ENCODE results near the gene MSANTD2. TPM values are rescaled to one million over a fixed set of nuclear protein-coding genes. Genes with fewer than 3 reads are reported as not detected.
A peak's percentile ranks its signal among the peaks of the same experiment; 100 is the strongest.

MSANTD2 gene
- total and polyA plus RNA-seq, 4 experiments from 2014 or later, result 2.4 to 26.3 (median 15.9) TPM

- Mint-ChIP-seq H3K4me3 (no peak overlapping the region), H3K4me1 (peaks cover 0 to 23% (median 12%) of the 10 kb centered on the region in 4 donors), H3K36me3 (no peaks in the 10 kb centered on the region), H3K9me3 (no peaks in the 10 kb centered on the region), H3K27ac (no peak overlapping the region), H3K27me3 (peaks cover 9 to 10% of the 10 kb centered on the region in 2 donors)
- H3K36me3 ChIP-seq (ENCODE audit: insufficient read depth, low read length), result no peaks in the 10 kb centered on the region
- H3K4me3 ChIP-seq (ENCODE audit: low read length in 2 of 2), result no peak overlapping the region
- DNase-seq, result no peak
- POLR2A ChIA-PET (ENCODE audit: partially characterized antibody), result no interaction called here
- CTCF ChIA-PET (ENCODE audit: partially characterized antibody), result no interaction called here
- intact Hi-C loops (cut with micrococcal nuclease), result no loop called here
- no peaks in the 10 kb centered on the region for H3K27me3 ChIP-seq (ENCODE audit: insufficient read depth, low read length)
- H3K27ac ChIP-seq (ENCODE audit: low read depth, low read length), result no peak overlapping the region
- H3K9me3 ChIP-seq (ENCODE audit: control insufficient read depth in 1 of 2, low read length in 2 of 2), result no peaks in the 10 kb centered on the region
- H3K4me1 ChIP-seq (ENCODE audit: insufficient read depth, low read length), result no peaks in the 10 kb centered on the region
Observed at GRCh38 chr11:124725719-124726105, 74.5 kb downstream of the MSANTD2 start.

GRCh38 chr11:124724979-124725718, 75.1 kb downstream of the MSANTD2 start:
- no peaks in the 10 kb centered on the region for H3K27me3 ChIP-seq (ENCODE audit: insufficient read depth, low read length)
- no peak overlapping the region for H3K27ac Mint-ChIP-seq
- H3K9me3 ChIP-seq (ENCODE audit: control insufficient read depth in 1 of 2, low read length in 2 of 2), result no peaks in the 10 kb centered on the region
- ChIA-PET POLR2A (ENCODE audit: partially characterized antibody) (no interaction called here), CTCF (ENCODE audit: partially characterized antibody) (interaction anchor here (1.0 kb wide), 1 partner anchor 11 kb away, joined by 3 read pairs; no protein-coding TSS in a partner anchor)
- intact Hi-C loops (cut with micrococcal nuclease), result no loop called here
- H3K27ac ChIP-seq (ENCODE audit: low read depth, low read length), result no peak overlapping the region
- H3K36me3 Mint-ChIP-seq, result no peaks in the 10 kb centered on the region
- no peaks in the 10 kb centered on the region for H3K9me3 Mint-ChIP-seq
- H3K4me3 Mint-ChIP-seq, result no peak overlapping the region
- peaks cover 9 to 10% of the 10 kb centered on the region in 2 donors for H3K27me3 Mint-ChIP-seq
- no peaks in the 10 kb centered on the region for H3K4me1 ChIP-seq (ENCODE audit: insufficient read depth, low read length)
- no peaks in the 10 kb centered on the region for H3K36me3 ChIP-seq (ENCODE audit: insufficient read depth, low read length)
- peaks cover 0 to 23% (median 12%) of the 10 kb centered on the region in 4 donors for H3K4me1 Mint-ChIP-seq
- no peak for DNase-seq
- no peak overlapping the region for H3K4me3 ChIP-seq (ENCODE audit: low read length in 2 of 2)

- no peak overlapping the region for H3K4me3 ChIP-seq (ENCODE audit: low read length in 2 of 2)
- ChIA-PET CTCF (ENCODE audit: partially characterized antibody) (no interaction called here), POLR2A (ENCODE audit: partially characterized antibody) (no interaction called here)
- Mint-ChIP-seq H3K4me3 (no peak overlapping the region), H3K27ac (no peak overlapping the region), H3K27me3 (peaks cover 20% of the 10 kb centered on the region in 2 donors), H3K9me3 (peaks cover 0 to 1% (median 0%) of the 10 kb centered on the region in 8 donors), H3K4me1 (peaks cover 14 to 31% (median 22%) of the 10 kb centered on the region in 4 donors), H3K36me3 (no peaks in the 10 kb centered on the region)
- H3K9me3 ChIP-seq (ENCODE audit: control insufficient read depth in 1 of 2, low read length in 2 of 2), result no peaks in the 10 kb centered on the region
- intact Hi-C loops (cut with micrococcal nuclease), result no loop called here
- H3K27me3 ChIP-seq (ENCODE audit: insufficient read depth, low read length), result no peaks in the 10 kb centered on the region
- H3K27ac ChIP-seq (ENCODE audit: low read depth, low read length), result no peak overlapping the region
- peaks cover 13% of the 10 kb centered on the region for H3K4me1 ChIP-seq (ENCODE audit: insufficient read depth, low read length)
- H3K36me3 ChIP-seq (ENCODE audit: insufficient read depth, low read length), result no peaks in the 10 kb centered on the region
- no peak for DNase-seq
Observed at GRCh38 chr11:124722176-124722575, 78.0 kb downstream of the MSANTD2 start.

- H3K27ac ChIP-seq (ENCODE audit: low read depth, low read length), result no peak overlapping the region
- Mint-ChIP-seq H3K4me1 (peaks cover 14 to 20% (median 19%) of the 10 kb centered on the region in 4 donors), H3K36me3 (no peaks in the 10 kb centered on the region), H3K4me3 (no peak overlapping the region), H3K27ac (peak overlapping the region in 1 of 7 donors; percentile 32), H3K27me3 (peaks cover 23% of the 10 kb centered on the region in 2 donors), H3K9me3 (peaks cover 0 to 1% (median 0%) of the 10 kb centered on the region in 8 donors)
- H3K4me1 ChIP-seq (ENCODE audit: insufficient read depth, low read length), result peaks cover 13% of the 10 kb centered on the region
- peaks cover 7% of the 10 kb centered on the region for H3K27me3 ChIP-seq (ENCODE audit: insufficient read depth, low read length)
- ChIA-PET CTCF (ENCODE audit: partially characterized antibody) (no interaction called here), POLR2A (ENCODE audit: partially characterized antibody) (no interaction called here)
- no peak overlapping the region for H3K4me3 ChIP-seq (ENCODE audit: low read length in 2 of 2)
- DNase-seq, result no peak
- intact Hi-C loops (cut with micrococcal nuclease), result loop anchor here (2.0 kb wide), 1 partner anchor 27 kb away; no protein-coding TSS in a partner anchor
- no peaks in the 10 kb centered on the region for H3K36me3 ChIP-seq (ENCODE audit: insufficient read depth, low read length)
- H3K9me3 ChIP-seq (ENCODE audit: control insufficient read depth in 1 of 2, low read length in 2 of 2), result no peaks in the 10 kb centered on the region
Observed at GRCh38 chr11:124719534-124719933, 80.7 kb downstream of the MSANTD2 start.

GRCh38 chr11:124718801-124719200, 81.4 kb downstream of the MSANTD2 start:
- peaks cover 13% of the 10 kb centered on the region for H3K4me1 ChIP-seq (ENCODE audit: insufficient read depth, low read length)
- DNase-seq, result no peak
- no peaks in the 10 kb centered on the region for H3K36me3 ChIP-seq (ENCODE audit: insufficient read depth, low read length)
- Mint-ChIP-seq H3K27ac (no peak overlapping the region), H3K4me3 (peak overlapping the region in 3 of 8 donors; percentile 4 to 78 (median 28)), H3K27me3 (peaks cover 23 to 26% of the 10 kb centered on the region in 2 donors), H3K36me3 (peaks cover 0 to 7% of the 10 kb centered on the region in 2 donors), H3K4me1 (peaks cover 14 to 20% (median 18%) of the 10 kb centered on the region in 4 donors), H3K9me3 (peaks cover 0 to 1% (median 0%) of the 10 kb centered on the region in 8 donors)
- H3K9me3 ChIP-seq (ENCODE audit: control insufficient read depth in 1 of 2, low read length in 2 of 2), result no peaks in the 10 kb centered on the region
- intact Hi-C loops (cut with micrococcal nuclease), result loop anchor here (2.0 kb wide), 1 partner anchor 28 kb away; no protein-coding TSS in a partner anchor
- no peak overlapping the region for H3K4me3 ChIP-seq (ENCODE audit: low read length in 2 of 2)
- no peak overlapping the region for H3K27ac ChIP-seq (ENCODE audit: low read depth, low read length)
- CTCF ChIA-PET (ENCODE audit: partially characterized antibody), result no interaction called here
- peaks cover 7% of the 10 kb centered on the region for H3K27me3 ChIP-seq (ENCODE audit: insufficient read depth, low read length)
- POLR2A ChIA-PET (ENCODE audit: partially characterized antibody), result no interaction called here

- no peaks in the 10 kb centered on the region for H3K9me3 ChIP-seq (ENCODE audit: control insufficient read depth in 1 of 2, low read length in 2 of 2)
Observed at GRCh38 chr11:124717786-124718651, 82.2 kb downstream of the MSANTD2 start.

GRCh38 chr11:124717421-124717785, 82.8 kb downstream of the MSANTD2 start:
- intact Hi-C loops (cut with micrococcal nuclease), result no loop called here
- ChIA-PET POLR2A (ENCODE audit: partially characterized antibody) (no interaction called here), CTCF (ENCODE audit: partially characterized antibody) (interaction anchor here (0.6 kb wide), 1 partner anchor 99 kb away, joined by 3 read pairs; no protein-coding TSS in a partner anchor)
- Mint-ChIP-seq H3K4me3 (peak overlapping the region; percentile 49 to 90 (median 78)), H3K27ac (no peak overlapping the region), H3K4me1 (peaks cover 12 to 15% (median 14%) of the 10 kb centered on the region in 4 donors), H3K9me3 (peaks cover 0 to 1% (median 0%) of the 10 kb centered on the region in 8 donors), H3K36me3 (peaks cover 0 to 7% of the 10 kb centered on the region in 2 donors), H3K27me3 (peaks cover 18 to 33% of the 10 kb centered on the region in 2 donors)
- no peak for DNase-seq
- Histone ChIP-seq H3K9me3 (ENCODE audit: control insufficient read depth in 1 of 2, low read length in 2 of 2) (no peaks in the 10 kb centered on the region), H3K36me3 (ENCODE audit: insufficient read depth, low read length) (no peaks in the 10 kb centered on the region), H3K27me3 (ENCODE audit: insufficient read depth, low read length) (peaks cover 7% of the 10 kb centered on the region), H3K4me1 (ENCODE audit: insufficient read depth, low read length) (peaks cover 13% of the 10 kb centered on the region), H3K4me3 (ENCODE audit: low read length in 2 of 2) (peak overlapping the region in 1 of 2 donors; percentile 20), H3K27ac (ENCODE audit: low read depth, low read length) (no peak overlapping the region)

More at GRCh38 chr11:124717786-124718651, 82.2 kb downstream of the MSANTD2 start:
- H3K4me3 Mint-ChIP-seq, result peak overlapping the region; percentile 49 to 90 (median 78)
- H3K27ac Mint-ChIP-seq, result peak overlapping the region in 2 of 7 donors; percentile 33 to 43
- intact Hi-C loops (cut with micrococcal nuclease), result loop anchor here (2.0 kb wide), 1 partner anchor 29 kb away; no protein-coding TSS in a partner anchor
- Histone ChIP-seq H3K27ac (ENCODE audit: low read depth, low read length) (no peak overlapping the region), H3K4me3 (ENCODE audit: low read length in 2 of 2) (peak overlapping the region in 1 of 2 donors; percentile 20), H3K27me3 (ENCODE audit: insufficient read depth, low read length) (peaks cover 7% of the 10 kb centered on the region), H3K36me3 (ENCODE audit: insufficient read depth, low read length) (no peaks in the 10 kb centered on the region), H3K4me1 (ENCODE audit: insufficient read depth, low read length) (peaks cover 13% of the 10 kb centered on the region)
- H3K9me3 Mint-ChIP-seq, result peaks cover 0 to 1% (median 0%) of the 10 kb centered on the region in 8 donors
- DNase-seq, result peak; percentile 17 to 47 (median 26)
- ChIA-PET CTCF (ENCODE audit: partially characterized antibody) (interaction anchor here (0.6 kb wide), 1 partner anchor 100 kb away, joined by 3 read pairs; no protein-coding TSS in a partner anchor), POLR2A (ENCODE audit: partially characterized antibody) (no interaction called here)
- peaks cover 0 to 7% of the 10 kb centered on the region in 2 donors for H3K36me3 Mint-ChIP-seq
- peaks cover 23 to 31% of the 10 kb centered on the region in 2 donors for H3K27me3 Mint-ChIP-seq
- H3K4me1 Mint-ChIP-seq, result peaks cover 14 to 20% (median 18%) of the 10 kb centered on the region in 4 donors
